GM20000 (cell line): ENCODE measurements around the gene TAOK3.

Source experiments
- DNase-seq: peaks from one replicate; pipeline ENCODE4 v3.0.0; 2012; ENCODE audit warnings: low spot score
- TF ChIP-seq, protein P1 (sequence below): IDR thresholded peaks from 2 replicates; pipeline ENCODE4 v1.5.1; 2012; ENCODE audit warnings: mild to moderate bottlenecking, control low read depth; ENCODE audit errors: extremely low read depth, missing control alignments

Gene TAOK3

DNA sequence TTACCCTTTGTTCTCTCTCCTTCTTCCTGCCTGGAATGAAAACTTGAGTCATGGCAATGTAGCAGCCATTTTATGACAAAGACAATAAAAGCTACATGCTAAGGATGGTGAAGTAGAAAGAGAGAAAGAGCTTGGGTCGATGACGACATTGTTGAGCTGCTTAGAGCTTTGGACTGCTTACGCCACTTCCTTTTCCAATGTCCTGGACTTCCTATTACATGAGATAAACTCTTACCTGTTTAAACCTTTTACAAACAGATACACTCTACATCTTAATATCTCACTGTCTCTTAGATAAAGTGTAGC is 166.6 kb downstream of the TAOK3 start:
- TF ChIP-seq, protein P1, sequence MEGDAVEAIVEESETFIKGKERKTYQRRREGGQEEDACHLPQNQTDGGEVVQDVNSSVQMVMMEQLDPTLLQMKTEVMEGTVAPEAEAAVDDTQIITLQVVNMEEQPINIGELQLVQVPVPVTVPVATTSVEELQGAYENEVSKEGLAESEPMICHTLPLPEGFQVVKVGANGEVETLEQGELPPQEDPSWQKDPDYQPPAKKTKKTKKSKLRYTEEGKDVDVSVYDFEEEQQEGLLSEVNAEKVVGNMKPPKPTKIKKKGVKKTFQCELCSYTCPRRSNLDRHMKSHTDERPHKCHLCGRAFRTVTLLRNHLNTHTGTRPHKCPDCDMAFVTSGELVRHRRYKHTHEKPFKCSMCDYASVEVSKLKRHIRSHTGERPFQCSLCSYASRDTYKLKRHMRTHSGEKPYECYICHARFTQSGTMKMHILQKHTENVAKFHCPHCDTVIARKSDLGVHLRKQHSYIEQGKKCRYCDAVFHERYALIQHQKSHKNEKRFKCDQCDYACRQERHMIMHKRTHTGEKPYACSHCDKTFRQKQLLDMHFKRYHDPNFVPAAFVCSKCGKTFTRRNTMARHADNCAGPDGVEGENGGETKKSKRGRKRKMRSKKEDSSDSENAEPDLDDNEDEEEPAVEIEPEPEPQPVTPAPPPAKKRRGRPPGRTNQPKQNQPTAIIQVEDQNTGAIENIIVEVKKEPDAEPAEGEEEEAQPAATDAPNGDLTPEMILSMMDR = no peak
- no peak for DNase-seq

DNA sequence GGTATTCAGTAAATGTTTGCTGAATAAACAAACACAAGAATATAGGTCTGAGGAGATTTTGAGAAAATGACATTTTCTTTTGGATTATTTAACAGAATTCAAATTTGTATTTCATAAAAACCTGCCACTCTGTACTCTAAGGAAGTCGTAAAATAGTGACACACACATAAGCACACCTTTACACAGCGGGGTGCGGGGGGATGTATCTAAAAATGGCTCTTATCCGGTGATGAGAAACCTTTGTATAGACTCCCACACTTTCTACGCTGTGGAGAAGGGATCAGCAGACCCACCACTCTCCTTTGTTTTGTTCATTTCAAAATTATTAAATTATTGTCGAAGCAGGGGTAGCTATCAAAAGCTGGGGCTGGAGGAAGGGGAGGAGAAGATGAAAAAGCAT is 178.7 kb downstream of the TAOK3 start:
- no peak for DNase-seq
- TF ChIP-seq, protein P1 = no peak

DNA sequence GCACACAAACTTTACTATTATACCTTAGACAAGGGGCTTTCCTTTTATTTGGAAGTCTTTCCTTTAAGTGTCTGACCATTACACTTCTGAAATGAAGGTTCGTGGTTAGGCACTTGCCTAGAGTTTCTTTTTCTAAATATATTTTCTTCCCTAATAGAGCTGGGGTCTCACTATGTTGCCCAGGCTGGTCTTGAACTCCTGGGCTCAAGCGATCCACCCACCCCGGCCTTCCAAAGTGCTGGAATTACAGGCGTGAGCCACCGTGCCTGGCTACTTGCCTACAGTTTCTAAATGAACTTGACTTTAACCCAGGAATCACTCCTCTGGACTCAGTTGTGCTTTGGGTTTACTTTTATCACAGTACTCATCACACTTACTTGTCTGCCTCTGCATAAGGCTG is 179.2 kb downstream of the TAOK3 start:
- TF ChIP-seq, protein P1 = no peak
- DNase-seq = no peak

DNA sequence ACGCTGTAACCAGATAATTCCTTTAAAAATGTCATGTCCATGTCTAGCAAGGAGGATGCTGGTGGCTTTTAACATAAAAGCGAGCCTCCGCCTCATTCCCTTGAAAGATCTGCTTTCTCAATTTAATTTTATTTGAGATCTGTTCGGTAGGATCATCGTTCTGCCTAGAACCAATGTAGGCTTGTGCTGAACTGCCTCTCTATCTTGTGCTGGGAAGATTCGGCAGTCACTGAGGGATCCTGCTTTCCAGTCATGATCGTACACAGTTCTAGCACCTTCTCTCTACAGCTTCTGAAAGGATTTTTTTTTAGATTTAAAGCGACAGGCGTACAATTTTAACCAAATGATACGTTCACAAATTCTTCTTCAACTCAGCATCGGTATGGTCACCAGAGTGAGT is 182.4 kb downstream of the TAOK3 start:
- TF ChIP-seq, protein P1 = no peak
- DNase-seq = no peak

DNA sequence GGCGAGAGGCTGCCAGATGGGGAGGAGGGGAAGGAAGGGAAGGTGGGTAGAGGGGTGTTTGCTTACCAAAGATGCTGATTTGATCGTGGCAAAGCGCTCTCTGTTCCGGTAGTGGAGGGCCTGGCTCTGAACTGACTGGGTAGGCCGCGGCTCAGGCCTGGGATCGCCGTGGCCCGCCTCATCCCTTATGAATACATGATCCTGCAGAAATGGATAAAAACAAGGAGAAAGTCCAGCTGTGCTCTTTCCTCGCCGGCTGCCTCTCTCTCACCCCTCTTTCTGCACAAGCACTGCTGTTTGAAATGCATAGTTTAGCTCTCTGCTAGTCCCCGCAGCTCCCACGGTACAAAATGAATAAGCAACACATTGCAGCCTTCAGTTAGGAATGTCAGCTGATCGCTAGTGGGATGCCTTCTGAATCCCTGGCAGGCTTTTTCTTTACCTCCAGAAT is 182.9 kb downstream of the TAOK3 start:
- DNase-seq = no peak
- TF ChIP-seq, protein P1 = no peak

DNA sequence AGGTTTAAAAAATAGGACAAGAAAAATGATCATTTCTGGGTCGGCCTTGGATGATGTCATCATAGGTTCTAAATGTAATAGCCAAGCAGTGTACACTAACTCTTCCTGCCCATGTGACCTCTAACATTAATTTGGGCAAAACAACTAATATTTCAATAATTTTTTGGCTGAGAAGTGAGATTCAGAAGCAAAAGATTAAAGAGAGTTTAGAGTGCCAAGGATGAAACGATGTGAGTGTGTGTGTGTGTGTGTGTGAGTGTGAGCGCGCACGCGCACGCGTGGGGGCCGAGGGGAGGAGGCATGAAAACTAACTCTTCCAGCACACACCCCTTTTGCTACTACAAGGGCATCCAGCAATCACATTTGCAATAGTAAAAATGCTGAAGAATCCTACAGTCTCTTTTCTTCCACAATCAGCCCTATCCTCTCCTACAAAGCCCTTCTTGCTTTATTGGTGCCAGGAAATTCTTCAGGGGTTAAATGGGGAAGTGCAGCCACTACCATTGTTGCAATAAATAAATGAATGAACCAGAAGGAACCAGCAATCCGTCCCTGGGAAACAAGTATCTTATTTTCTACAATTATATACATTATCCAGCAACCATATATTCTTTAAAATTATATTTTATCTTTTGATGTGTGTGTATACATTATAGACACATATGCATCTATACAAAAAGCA is 183.9 kb downstream of the TAOK3 start:
- TF ChIP-seq, protein P1 = no peak

DNA sequence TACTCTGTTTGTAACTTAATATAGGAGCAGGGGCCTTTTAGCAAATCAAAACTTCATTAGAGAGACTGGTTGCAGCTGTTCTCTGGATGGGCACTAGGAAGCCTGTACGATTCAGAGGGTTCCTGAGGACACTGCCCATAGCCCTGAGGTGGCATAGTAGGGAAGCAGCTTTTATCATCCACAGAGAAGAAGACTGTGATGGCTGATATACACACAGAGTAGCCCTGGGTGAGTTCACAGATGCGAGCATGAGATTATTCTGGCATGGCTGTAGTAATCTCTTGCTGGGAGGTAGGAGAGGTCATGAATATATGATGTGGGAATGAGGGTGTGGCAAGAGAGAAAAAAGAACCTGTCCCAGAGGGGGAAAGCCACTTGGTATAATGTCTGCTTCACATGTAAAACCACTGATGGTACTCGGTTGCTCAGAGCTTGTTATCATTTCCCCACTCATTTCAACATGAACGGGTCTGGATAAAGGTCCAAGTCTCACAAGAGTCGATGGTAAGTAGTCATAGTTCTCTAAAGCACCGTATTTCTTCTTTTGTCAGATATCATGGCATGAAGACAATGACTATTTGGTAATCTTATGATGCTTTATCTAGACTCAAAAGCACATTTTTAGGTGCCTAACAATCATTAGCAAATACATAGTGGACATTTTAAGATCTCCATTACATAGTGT is 184.8 kb downstream of the TAOK3 start:
- TF ChIP-seq, protein P1 = no peak
- no peak for DNase-seq

More for the DNA sequence above, 183.9 kb downstream of the TAOK3 start:
- DNase-seq = no peak
